Measurements from ENCODE around the gene APOF. TPM values are rescaled to one million over a fixed set of nuclear protein-coding genes. Genes with fewer than 3 reads are reported as not detected.

APOF gene
- total RNA-seq, 6 experiments from 2014 or later: not detected

DNA sequence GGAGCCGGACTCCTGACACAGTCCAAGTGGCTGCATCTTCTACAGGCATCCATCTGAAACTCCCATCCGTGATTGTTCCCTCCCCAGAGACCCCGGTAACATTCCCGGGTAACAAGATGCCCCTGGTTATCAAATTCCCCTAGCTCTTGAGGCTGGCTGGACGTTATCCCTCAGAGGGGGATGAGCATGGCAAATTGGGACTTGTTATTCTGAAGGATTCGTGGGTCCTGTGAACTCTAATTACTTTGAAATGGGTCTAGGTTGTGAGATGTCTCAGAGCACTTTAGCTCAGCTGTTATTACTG, 28.2 kb downstream of the APOF start:
- H3K4me3 Mint-ChIP-seq: peak overlapping the region; percentile 96
- no peak for DNase-seq
- H3K27me3 Mint-ChIP-seq (ENCODE audit: insufficient read depth): peaks cover 10% of the 10 kb centered on the region
- H3K4me1 Mint-ChIP-seq (ENCODE audit: low read depth): peaks cover 29% of the 10 kb centered on the region
- TF ChIP-seq, protein P1, sequence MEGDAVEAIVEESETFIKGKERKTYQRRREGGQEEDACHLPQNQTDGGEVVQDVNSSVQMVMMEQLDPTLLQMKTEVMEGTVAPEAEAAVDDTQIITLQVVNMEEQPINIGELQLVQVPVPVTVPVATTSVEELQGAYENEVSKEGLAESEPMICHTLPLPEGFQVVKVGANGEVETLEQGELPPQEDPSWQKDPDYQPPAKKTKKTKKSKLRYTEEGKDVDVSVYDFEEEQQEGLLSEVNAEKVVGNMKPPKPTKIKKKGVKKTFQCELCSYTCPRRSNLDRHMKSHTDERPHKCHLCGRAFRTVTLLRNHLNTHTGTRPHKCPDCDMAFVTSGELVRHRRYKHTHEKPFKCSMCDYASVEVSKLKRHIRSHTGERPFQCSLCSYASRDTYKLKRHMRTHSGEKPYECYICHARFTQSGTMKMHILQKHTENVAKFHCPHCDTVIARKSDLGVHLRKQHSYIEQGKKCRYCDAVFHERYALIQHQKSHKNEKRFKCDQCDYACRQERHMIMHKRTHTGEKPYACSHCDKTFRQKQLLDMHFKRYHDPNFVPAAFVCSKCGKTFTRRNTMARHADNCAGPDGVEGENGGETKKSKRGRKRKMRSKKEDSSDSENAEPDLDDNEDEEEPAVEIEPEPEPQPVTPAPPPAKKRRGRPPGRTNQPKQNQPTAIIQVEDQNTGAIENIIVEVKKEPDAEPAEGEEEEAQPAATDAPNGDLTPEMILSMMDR (IDR thresholded peaks at IDR 0.05): peak; percentile 27
- H3K36me3 Mint-ChIP-seq (ENCODE audit: low read depth): no peaks in the 10 kb centered on the region
- H3K27ac Mint-ChIP-seq: peak overlapping the region; percentile 99
- no peaks in the 10 kb centered on the region for H3K9me3 Mint-ChIP-seq

DNA sequence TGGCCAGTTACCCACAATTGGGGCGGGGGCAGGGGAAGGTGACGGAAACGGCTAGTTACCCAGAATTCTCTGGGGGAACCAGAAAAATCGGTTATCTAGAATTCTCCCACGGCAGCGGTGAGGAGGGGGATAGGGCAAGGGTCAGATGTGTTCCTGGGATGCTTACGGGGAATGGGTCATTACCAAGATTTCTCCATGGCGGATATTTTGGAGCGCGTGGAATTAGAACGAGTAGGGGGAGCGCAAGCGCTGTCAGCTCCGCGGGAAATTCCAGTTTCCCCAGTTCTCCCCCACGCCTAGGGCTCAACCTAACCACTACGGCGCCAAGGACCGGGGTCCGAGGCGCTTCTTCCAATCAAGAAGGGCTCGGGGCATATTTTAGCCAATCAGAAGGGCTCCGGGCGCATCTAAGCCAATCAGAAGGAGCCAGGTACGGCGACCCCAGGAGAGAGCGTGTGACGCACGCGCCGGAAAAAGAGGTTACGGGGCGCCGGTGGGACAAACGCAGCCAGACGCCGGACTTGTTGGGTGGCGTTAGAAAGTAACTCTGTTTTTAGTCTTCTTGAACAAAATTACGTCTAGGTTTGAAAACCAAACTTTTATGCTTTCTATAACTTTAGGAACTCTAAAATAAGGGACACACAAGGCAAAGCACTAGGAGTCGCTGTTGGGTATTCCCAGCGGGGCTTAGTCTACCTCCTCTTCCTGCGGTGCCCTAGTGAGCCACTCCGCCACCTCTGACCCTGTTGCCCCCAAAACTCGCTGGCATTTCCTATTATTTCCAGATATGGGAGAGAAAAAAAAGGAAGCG, 28.8 kb downstream of the APOF start, which contains the start of gene PAN2:
Gene PAN2 (minus strand): TSS at position 322 of the 811 bp plus-strand sequence. CDS start 906 bp downstream, outside the sequence.
- DNase-seq: peak; percentile 89
- Mint-ChIP-seq H3K4me3 (peak within 1 kb of the TSS; percentile 96), H3K27ac (peak within 1 kb of the TSS; percentile 99), H3K27me3 (ENCODE audit: insufficient read depth) (peaks cover 10% of the 10 kb centered on the region), H3K36me3 (ENCODE audit: low read depth) (no peaks in the 10 kb centered on the region), H3K9me3 (no peaks in the 10 kb centered on the region), H3K4me1 (ENCODE audit: low read depth) (peaks cover 26% of the 10 kb centered on the region)
- TF ChIP-seq, protein P1 (IDR thresholded peaks at IDR 0.05): peak; percentile 78

DNA sequence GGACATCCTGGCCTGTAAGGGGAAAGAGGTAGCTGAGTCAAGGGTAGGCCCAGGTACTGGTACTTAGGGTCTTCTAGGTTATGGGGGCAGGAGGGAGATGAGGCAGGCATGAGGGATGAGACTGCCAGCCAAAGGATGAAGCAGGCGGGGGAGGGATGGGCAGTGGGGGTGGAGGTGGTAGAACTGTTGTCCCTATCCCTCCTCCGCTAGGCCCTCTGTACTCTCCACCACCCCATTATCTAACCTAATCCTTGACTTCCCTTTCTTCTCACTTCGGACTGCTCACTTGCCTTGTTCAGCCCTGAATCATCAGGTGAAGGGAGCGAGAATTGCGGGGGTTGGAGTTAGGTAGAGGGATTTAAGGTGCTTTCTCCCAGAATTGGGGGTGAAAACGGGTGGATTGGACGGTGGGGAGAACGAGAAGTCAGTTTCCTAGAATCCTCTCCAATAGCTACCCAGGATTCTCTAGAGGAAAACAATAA, 29.4 kb downstream of the APOF start:
- Mint-ChIP-seq H3K4me3 (peak overlapping the region; percentile 96), H3K27ac (peak overlapping the region; percentile 99)
- TF ChIP-seq, protein P1 (IDR thresholded peaks at IDR 0.05): no peak

DNA sequence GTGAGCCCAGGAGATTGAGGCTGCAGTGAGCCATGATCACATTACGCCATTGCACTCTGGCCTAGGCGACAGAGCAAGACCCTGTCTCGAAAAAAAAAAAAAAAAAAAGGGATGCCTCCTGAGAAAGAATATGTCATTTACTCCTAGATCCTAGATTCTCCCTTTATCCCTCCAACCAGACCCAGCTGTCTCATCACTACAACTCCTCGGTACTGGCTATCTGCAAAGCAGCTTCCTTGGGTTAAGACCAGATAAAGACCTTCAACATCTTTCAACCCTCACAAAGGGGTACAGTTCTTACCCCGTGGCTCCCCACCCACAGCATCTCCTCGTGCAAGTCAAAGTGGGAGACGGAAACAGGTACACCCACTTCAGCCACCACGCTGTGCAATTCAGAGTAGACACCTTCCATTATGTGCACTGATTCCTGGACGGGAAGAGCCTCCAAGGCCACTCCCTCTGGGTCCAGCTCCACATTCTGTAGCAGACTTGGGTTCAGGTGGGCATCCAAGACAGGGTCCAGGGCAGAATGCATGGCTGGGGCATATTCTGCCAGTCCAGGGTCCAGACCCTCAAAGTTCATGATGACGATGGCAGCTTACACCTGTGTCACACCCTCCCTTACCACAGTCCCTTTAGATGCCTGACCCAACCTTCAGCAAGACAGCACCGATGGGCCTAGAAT, 30.0 kb downstream of the APOF start:
- no peaks in the 10 kb centered on the region for H3K9me3 Mint-ChIP-seq
- TF ChIP-seq, protein P1 (IDR thresholded peaks at IDR 0.05): no peak
- peaks cover 9% of the 10 kb centered on the region for H3K27me3 Mint-ChIP-seq (ENCODE audit: insufficient read depth)
- DNase-seq: no peak
- H3K4me1 Mint-ChIP-seq (ENCODE audit: low read depth): peaks cover 22% of the 10 kb centered on the region
- peak overlapping the region; percentile 96 for H3K4me3 Mint-ChIP-seq
- H3K36me3 Mint-ChIP-seq (ENCODE audit: low read depth): no peaks in the 10 kb centered on the region
- peak overlapping the region; percentile 99 for H3K27ac Mint-ChIP-seq

More for the DNA sequence above, 29.4 kb downstream of the APOF start:
- H3K27me3 Mint-ChIP-seq (ENCODE audit: insufficient read depth): peaks cover 10% of the 10 kb centered on the region
- no peaks in the 10 kb centered on the region for H3K9me3 Mint-ChIP-seq
- peaks cover 22% of the 10 kb centered on the region for H3K4me1 Mint-ChIP-seq (ENCODE audit: low read depth)
- no peaks in the 10 kb centered on the region for H3K36me3 Mint-ChIP-seq (ENCODE audit: low read depth)
- no peak for DNase-seq

DNA sequence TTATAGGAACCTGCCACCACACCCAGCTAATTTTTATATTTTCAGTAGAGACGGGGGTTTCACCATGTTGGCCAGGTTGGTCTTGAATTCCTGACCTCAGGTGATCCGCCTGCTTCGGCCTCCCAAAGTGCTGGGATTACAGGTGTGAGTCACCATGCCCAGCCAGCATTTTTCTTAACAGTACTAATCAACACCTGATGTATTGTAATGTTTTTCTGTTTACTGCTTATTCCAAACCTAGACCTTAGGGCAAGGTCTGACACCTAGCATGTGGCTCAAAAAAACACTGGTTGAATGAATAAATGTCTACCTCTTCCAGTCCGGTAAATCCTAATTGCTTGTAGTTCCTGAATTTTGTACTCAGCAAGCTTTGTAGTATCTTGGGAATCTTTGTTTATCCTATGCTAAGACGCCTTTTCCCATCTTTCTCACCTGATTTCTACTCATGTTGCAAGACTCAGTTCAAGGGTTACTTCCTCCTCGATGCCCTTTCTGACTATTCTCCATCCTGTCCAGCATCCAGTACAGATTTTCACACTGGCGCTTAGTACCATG, 31.6 kb downstream of the APOF start:
- no peaks in the 10 kb centered on the region; the same call in 1 of the 2 replicates for H3K36me3 Mint-ChIP-seq (ENCODE audit: low read depth)
- no peak overlapping the region for H3K27ac Mint-ChIP-seq

More for the DNA sequence above, 31.6 kb downstream of the APOF start:
- peaks cover 22% of the 10 kb centered on the region for H3K4me1 Mint-ChIP-seq (ENCODE audit: low read depth)
- no peak overlapping the region for H3K4me3 Mint-ChIP-seq
- no peaks in the 10 kb centered on the region for H3K9me3 Mint-ChIP-seq
- peaks cover 7% of the 10 kb centered on the region for H3K27me3 Mint-ChIP-seq (ENCODE audit: insufficient read depth)
- no peak for DNase-seq
- TF ChIP-seq, protein P1 (IDR thresholded peaks at IDR 0.05): no peak

Data from HFFc6 (cell line).